ENCODE measurements around the gene RUNX1.

- TF ChIP-seq NRF1 (conservative IDR thresholded peaks at IDR 0.05; ENCODE audit: low read depth, low read length): no peak
- no peak for TF ChIP-seq POLR2A (IDR thresholded peaks at IDR 0.05; ENCODE audit: low read depth, low read length)
- no peak for TF ChIP-seq POLR2AphosphoS5 (IDR thresholded peaks at IDR 0.05; ENCODE audit: low read length)
- TF ChIP-seq CTCF (IDR thresholded peaks at IDR 0.05 in 2 of 3, conservative IDR thresholded peaks at IDR 0.05 in 1 of 3; ENCODE audit: control insufficient read depth in 2 of 3, extremely low read depth in 1 of 3, insufficient read depth in 1 of 3, low read depth in 3 of 3, low read length in 3 of 3): no peak
Observed at GRCh38 chr21:34988625-34989024, 60.5 kb downstream of the RUNX1 start.

All from GM12878 (cell line).